ENCODE measurements around the gene FRMD4A.

FRMD4A gene

GRCh38 chr10:14340051-14340744 is 9.5 kb upstream of the FRMD4A start:
- DNase-seq = no peak

GRCh38 chr10:14336736-14337135 is 6.0 kb upstream of the FRMD4A start:
- DNase-seq = no peak

- no peak for DNase-seq
These were observed 4.0 kb upstream of the FRMD4A start for GRCh38 chr10:14334771-14335170.

GRCh38 chr10:14333606-14334005 is 2.9 kb upstream of the FRMD4A start:
- no peak for DNase-seq

GRCh38 chr10:14332903-14333302 is 2.2 kb upstream of the FRMD4A start:
- no peak for DNase-seq

- peak in 20 of 56 donors; percentile 4 to 44 (median 13) for DNase-seq
These were observed 964 bp downstream of the FRMD4A start for GRCh38 chr10:14329746-14330173.

GRCh38 chr10:14328881-14329672 is 1.6 kb downstream of the FRMD4A start:
- peak in 1 of 56 donors; percentile 37 for DNase-seq

GRCh38 chr10:14327527-14327926 is 3.2 kb downstream of the FRMD4A start:
- no peak for DNase-seq

GRCh38 chr10:14326581-14326980 is 4.1 kb downstream of the FRMD4A start:
- no peak for DNase-seq

- peak in 5 of 56 donors; percentile 5 to 14 (median 7) for DNase-seq
These were observed 5.3 kb downstream of the FRMD4A start for GRCh38 chr10:14325325-14325955.

- DNase-seq = no peak
These were observed 8.1 kb downstream of the FRMD4A start for GRCh38 chr10:14322526-14323188.

- no peak for DNase-seq
These were observed 12.7 kb downstream of the FRMD4A start for GRCh38 chr10:14318007-14318406.

GRCh38 chr10:14312014-14312413 is 18.7 kb downstream of the FRMD4A start:
- DNase-seq = no peak

GRCh38 chr10:14311206-14311957 is 19.3 kb downstream of the FRMD4A start:
- DNase-seq = no peak

- no peak for DNase-seq
These were observed 21.1 kb downstream of the FRMD4A start for GRCh38 chr10:14309593-14309992.

GRCh38 chr10:14306190-14306589 is 24.5 kb downstream of the FRMD4A start:
- no peak for DNase-seq

- no peak for DNase-seq
These were observed 26.7 kb downstream of the FRMD4A start for GRCh38 chr10:14304046-14304445.

- no peak for DNase-seq
These were observed 28.7 kb downstream of the FRMD4A start for GRCh38 chr10:14302035-14302434.

- DNase-seq = no peak
These were observed 31.2 kb downstream of the FRMD4A start for GRCh38 chr10:14299556-14299955.

GRCh38 chr10:14296065-14296709 is 34.5 kb downstream of the FRMD4A start:
- DNase-seq = no peak
